Prostate gland (tissue), 2 donors: Measurements from ENCODE around the gene GCNT2.

ENCODE experiments used
- CTCF ChIP-seq, 4 experiments: fragments of 200-600 bp in 2 of 4; fragments of 450-650 bp in 2 of 4; sonication (generic) in 2 of 4; IDR thresholded peaks; 1 replicate in 3 of 4; 2 replicates in 1 of 4; pipeline ENCODE4 v1.5.1; 2016 to 2019; ENCODE audit warnings: antibody characterized with exemption in 4 of 4, mild to moderate bottlenecking in 2 of 4, moderate library complexity in 2 of 4
- POLR2A ChIP-seq: fragments of 450-650 bp; IDR thresholded peaks from one replicate; pipeline ENCODE4 v1.6.1; 2016; ENCODE audit warnings: antibody characterized with exemption, mild to moderate bottlenecking
- POLR2AphosphoS5 ChIP-seq: sonication (generic); formaldehyde crosslinking; IDR thresholded peaks from one replicate; pipeline ENCODE4 v1.6.1; 2017; ENCODE audit warnings: antibody characterized with exemption

- TF ChIP-seq POLR2A (no peak), CTCF (IDR thresholded peaks at IDR 0.05) (no peak), POLR2AphosphoS5 (no peak)
Observed at GRCh38 chr6:10516953-10517352, 4.2 kb upstream of the GCNT2 start.
